ENCODE data around the gene SNCAIP. TPM values are rescaled to one million over a fixed set of nuclear protein-coding genes. Genes with fewer than 3 reads are reported as not detected.
"Not testable (repeated sequence)": the region's sequence is repeated elsewhere in the genome, so short reads cannot be mapped to it uniquely, and the experiment has no call there.

SNCAIP gene
- total RNA-seq, 2 experiments from 2014 or later: not detected

- not testable (repeated sequence) for H3K27ac Mint-ChIP-seq
Measured at GRCh38 chr5:122382938-122383337, 70.9 kb downstream of the SNCAIP start.

GRCh38 chr5:122384739-122385235, 72.8 kb downstream of the SNCAIP start:
- ChIA-PET POLR2A (no interaction called here), CTCF (no interaction called here)
- DNase-seq: no peak
- H3K4me1 Mint-ChIP-seq: no peaks in the 10 kb centered on the region
- H3K27ac Mint-ChIP-seq: no peak overlapping the region
- no peak overlapping the region for H3K4me3 Mint-ChIP-seq
- H3K9me3 Mint-ChIP-seq: peaks cover 3% of the 10 kb centered on the region
- H3K36me3 Mint-ChIP-seq (ENCODE audit: low read depth): no peaks in the 10 kb centered on the region
- no peaks in the 10 kb centered on the region for H3K27me3 Mint-ChIP-seq

More at GRCh38 chr5:122382938-122383337, 70.9 kb downstream of the SNCAIP start:
- H3K4me3 Mint-ChIP-seq; H3K4me1 Mint-ChIP-seq; DNase-seq; H3K27me3 Mint-ChIP-seq; CTCF ChIA-PET; H3K36me3 Mint-ChIP-seq (ENCODE audit: low read depth); H3K9me3 Mint-ChIP-seq; POLR2A ChIA-PET: not testable (repeated sequence)

- no peaks in the 10 kb centered on the region for H3K27me3 Mint-ChIP-seq
- H3K4me1 Mint-ChIP-seq: no peaks in the 10 kb centered on the region
- POLR2A ChIA-PET: no interaction called here
- peaks cover 3% of the 10 kb centered on the region for H3K9me3 Mint-ChIP-seq
- CTCF ChIA-PET: no interaction called here
- H3K27ac Mint-ChIP-seq: no peak overlapping the region
- DNase-seq: no peak
- H3K36me3 Mint-ChIP-seq (ENCODE audit: low read depth): no peaks in the 10 kb centered on the region
- H3K4me3 Mint-ChIP-seq: no peak overlapping the region
Measured at GRCh38 chr5:122385286-122385685, 73.2 kb downstream of the SNCAIP start.

GRCh38 chr5:122385808-122386207, 73.8 kb downstream of the SNCAIP start:
- ChIA-PET POLR2A (no interaction called here), CTCF (no interaction called here)
- no peaks in the 10 kb centered on the region for H3K4me1 Mint-ChIP-seq
- no peak overlapping the region for H3K4me3 Mint-ChIP-seq
- no peak overlapping the region for H3K27ac Mint-ChIP-seq
- no peaks in the 10 kb centered on the region for H3K36me3 Mint-ChIP-seq (ENCODE audit: low read depth)
- H3K27me3 Mint-ChIP-seq: no peaks in the 10 kb centered on the region
- H3K9me3 Mint-ChIP-seq: peaks cover 3% of the 10 kb centered on the region
- DNase-seq: no peak

GRCh38 chr5:122390154-122390553, 78.1 kb downstream of the SNCAIP start:
- CTCF ChIA-PET: no interaction called here

GRCh38 chr5:122390694-122391093, 78.7 kb downstream of the SNCAIP start:
- no peak overlapping the region for H3K4me3 Mint-ChIP-seq
- CTCF ChIA-PET: no interaction called here

More at GRCh38 chr5:122390154-122390553, 78.1 kb downstream of the SNCAIP start:
- no peaks in the 10 kb centered on the region for H3K27me3 Mint-ChIP-seq
- no peak overlapping the region for H3K4me3 Mint-ChIP-seq
- H3K27ac Mint-ChIP-seq: no peak overlapping the region
- DNase-seq: no peak
- H3K36me3 Mint-ChIP-seq (ENCODE audit: low read depth): no peaks in the 10 kb centered on the region
- no peaks in the 10 kb centered on the region for H3K9me3 Mint-ChIP-seq
- no peaks in the 10 kb centered on the region for H3K4me1 Mint-ChIP-seq
- POLR2A ChIA-PET: no interaction called here

GRCh38 chr5:122391621-122392020, 79.6 kb downstream of the SNCAIP start:
- ChIA-PET POLR2A (no interaction called here), CTCF (no interaction called here)
- H3K9me3 Mint-ChIP-seq: no peaks in the 10 kb centered on the region
- no peaks in the 10 kb centered on the region for H3K4me1 Mint-ChIP-seq
- H3K36me3 Mint-ChIP-seq (ENCODE audit: low read depth): no peaks in the 10 kb centered on the region
- no peak for DNase-seq
- H3K27me3 Mint-ChIP-seq: no peaks in the 10 kb centered on the region
- H3K4me3 Mint-ChIP-seq: no peak overlapping the region
- H3K27ac Mint-ChIP-seq: no peak overlapping the region

More at GRCh38 chr5:122390694-122391093, 78.7 kb downstream of the SNCAIP start:
- no peaks in the 10 kb centered on the region for H3K4me1 Mint-ChIP-seq
- POLR2A ChIA-PET: no interaction called here
- no peak overlapping the region for H3K27ac Mint-ChIP-seq
- DNase-seq: no peak
- no peaks in the 10 kb centered on the region for H3K9me3 Mint-ChIP-seq
- no peaks in the 10 kb centered on the region for H3K36me3 Mint-ChIP-seq (ENCODE audit: low read depth)
- H3K27me3 Mint-ChIP-seq: no peaks in the 10 kb centered on the region

GRCh38 chr5:122392224-122392623, 80.2 kb downstream of the SNCAIP start:
- Mint-ChIP-seq H3K27ac (no peak overlapping the region), H3K4me1 (no peaks in the 10 kb centered on the region), H3K9me3 (no peaks in the 10 kb centered on the region), H3K4me3 (no peak overlapping the region), H3K27me3 (no peaks in the 10 kb centered on the region), H3K36me3 (ENCODE audit: low read depth) (no peaks in the 10 kb centered on the region)
- DNase-seq: no peak
- POLR2A ChIA-PET: no interaction called here
- CTCF ChIA-PET: no interaction called here

GRCh38 chr5:122392824-122393223, 80.8 kb downstream of the SNCAIP start:
- H3K4me1 Mint-ChIP-seq: no peaks in the 10 kb centered on the region
- H3K36me3 Mint-ChIP-seq (ENCODE audit: low read depth): no peaks in the 10 kb centered on the region
- POLR2A ChIA-PET: no interaction called here
- no peaks in the 10 kb centered on the region for H3K9me3 Mint-ChIP-seq
- no peak overlapping the region for H3K4me3 Mint-ChIP-seq
- H3K27me3 Mint-ChIP-seq: no peaks in the 10 kb centered on the region
- CTCF ChIA-PET: no interaction called here
- H3K27ac Mint-ChIP-seq: no peak overlapping the region
- no peak for DNase-seq

- H3K27ac Mint-ChIP-seq: no peak overlapping the region
- no peak overlapping the region for H3K4me3 Mint-ChIP-seq
- POLR2A ChIA-PET: no interaction called here
Measured at GRCh38 chr5:122394284-122394930, 82.4 kb downstream of the SNCAIP start.

GRCh38 chr5:122398016-122398415, 86.0 kb downstream of the SNCAIP start:
- H3K27me3 Mint-ChIP-seq: no peaks in the 10 kb centered on the region
- ChIA-PET CTCF (no interaction called here), POLR2A (no interaction called here)
- no peaks in the 10 kb centered on the region for H3K4me1 Mint-ChIP-seq
- H3K27ac Mint-ChIP-seq: no peak overlapping the region
- DNase-seq: no peak
- H3K4me3 Mint-ChIP-seq: no peak overlapping the region
- no peaks in the 10 kb centered on the region for H3K9me3 Mint-ChIP-seq
- H3K36me3 Mint-ChIP-seq (ENCODE audit: low read depth): no peaks in the 10 kb centered on the region

More at GRCh38 chr5:122394284-122394930, 82.4 kb downstream of the SNCAIP start:
- no peak for DNase-seq
- no peaks in the 10 kb centered on the region for H3K27me3 Mint-ChIP-seq
- H3K9me3 Mint-ChIP-seq: no peaks in the 10 kb centered on the region
- H3K36me3 Mint-ChIP-seq (ENCODE audit: low read depth): no peaks in the 10 kb centered on the region
- H3K4me1 Mint-ChIP-seq: no peaks in the 10 kb centered on the region
- CTCF ChIA-PET: no interaction called here

- ChIA-PET CTCF (no interaction called here), POLR2A (no interaction called here)
- H3K4me3 Mint-ChIP-seq: no peak overlapping the region
Measured at GRCh38 chr5:122400341-122400740, 88.3 kb downstream of the SNCAIP start.

GRCh38 chr5:122400938-122401337, 88.9 kb downstream of the SNCAIP start:
- H3K9me3 Mint-ChIP-seq: no peaks in the 10 kb centered on the region
- H3K4me1 Mint-ChIP-seq: no peaks in the 10 kb centered on the region
- DNase-seq: no peak
- POLR2A ChIA-PET: no interaction called here
- no peaks in the 10 kb centered on the region for H3K36me3 Mint-ChIP-seq (ENCODE audit: low read depth)
- no peaks in the 10 kb centered on the region for H3K27me3 Mint-ChIP-seq
- no peak overlapping the region for H3K4me3 Mint-ChIP-seq
- CTCF ChIA-PET: no interaction called here
- H3K27ac Mint-ChIP-seq: no peak overlapping the region

More at GRCh38 chr5:122400341-122400740, 88.3 kb downstream of the SNCAIP start:
- Mint-ChIP-seq H3K36me3 (ENCODE audit: low read depth) (no peaks in the 10 kb centered on the region), H3K27me3 (no peaks in the 10 kb centered on the region), H3K9me3 (no peaks in the 10 kb centered on the region), H3K27ac (no peak overlapping the region), H3K4me1 (no peaks in the 10 kb centered on the region)
- DNase-seq: no peak

- CTCF ChIA-PET: interaction anchor here (0.7 kb wide), 1 partner anchor 1144 kb away, joined by 3 read pairs; no protein-coding TSS in a partner anchor
- DNase-seq: no peak
- POLR2A ChIA-PET: no interaction called here
- Mint-ChIP-seq H3K36me3 (ENCODE audit: low read depth) (no peaks in the 10 kb centered on the region), H3K27ac (no peak overlapping the region), H3K9me3 (no peaks in the 10 kb centered on the region), H3K4me1 (no peaks in the 10 kb centered on the region), H3K27me3 (no peaks in the 10 kb centered on the region), H3K4me3 (no peak overlapping the region)
Measured at GRCh38 chr5:122401976-122402725, 90.1 kb downstream of the SNCAIP start.

Data from activated CD4-positive, alpha-beta memory T cell treated with anti-CD3 and anti-CD28 coated beads, Interleukin-2, amount 10 ng/mL, durations not matched to agents 7 days and 5 days (primary cell).